Neural progenitor cell (in vitro differentiated cells): ENCODE measurements around the gene KIF2C. TPM values are rescaled to one million over a fixed set of nuclear protein-coding genes. Genes with fewer than 3 reads are reported as not detected.
"Not testable (repeated sequence)": the region's sequence is repeated elsewhere in the genome, so short reads cannot be mapped to it uniquely, and the experiment has no call there.

Experiments used
- DNase-seq: peaks from one replicate; pipeline ENCODE4 v3.0.0-alpha.2; 2016; ENCODE audit warnings: low spot score
- H2AFZ ChIP-seq: fragments of 200-600 bp; sonication (generic); replicated peaks from 2 replicates; pipeline ENCODE4 v1.6.1; 2016; ENCODE audit warnings: antibody characterized with exemption
- H3F3A ChIP-seq: fragments of 200-600 bp; sonication (generic); 2 replicates; pipeline ENCODE4 v1.6.1; 2016; ENCODE audit warnings: antibody characterized with exemption, low read depth
- H3K27ac ChIP-seq: fragments of 200-600 bp; sonication (generic); 2 replicates; pipeline ENCODE4 v1.5.1; 2016; ENCODE audit warnings: mild to moderate bottlenecking
- H3K27me3 ChIP-seq: fragments of 200-600 bp; sonication (generic); 2 replicates; pipeline ENCODE4 v1.6.1; 2016; ENCODE audit warnings: mild to moderate bottlenecking, moderate library complexity
- H3K36me3 ChIP-seq: fragments of 200-600 bp; sonication (generic); 2 replicates; pipeline ENCODE4 v1.5.1; 2016
- H3K4me1 ChIP-seq: fragments of 200-600 bp; sonication (generic); 2 replicates; pipeline ENCODE4 v1.6.1; 2016; ENCODE audit warnings: mixed run types
- H3K4me2 ChIP-seq: fragments of 200-600 bp; sonication (generic); 2 replicates; pipeline ENCODE4 v1.6.1; 2016
- H3K4me3 ChIP-seq: fragments of 200-600 bp; sonication (generic); 2 replicates; pipeline ENCODE4 v1.5.1; 2016
- H3K79me2 ChIP-seq: fragments of 200-600 bp; sonication (generic); 2 replicates; pipeline ENCODE4 v1.6.1; 2016; ENCODE audit warnings: low read depth
- H3K9ac ChIP-seq: fragments of 200-600 bp; sonication (generic); 2 replicates; pipeline ENCODE4 v1.6.1; 2016
- H3K9me3 ChIP-seq: fragments of 200-600 bp; sonication (generic); 2 replicates; pipeline ENCODE4 v1.5.1; 2016; ENCODE audit warnings: low read depth
- H4K20me1 ChIP-seq: fragments of 200-600 bp; sonication (generic); 2 replicates; pipeline ENCODE4 v1.6.1; 2016; ENCODE audit warnings: low read depth
- H3K27ac Mint-ChIP-seq: 3 replicates; pipeline ENCODE4 v1.8.0; 2021; ENCODE audit warnings: mixed read lengths
- H3K27me3 Mint-ChIP-seq: 2 replicates; pipeline ENCODE4 v1.8.0; 2022; ENCODE audit warnings: low read depth, mild to moderate bottlenecking, inconsistent platforms, moderate library complexity, mixed read lengths; ENCODE audit not compliant: insufficient read depth
- H3K36me3 Mint-ChIP-seq: 3 replicates; pipeline ENCODE4 v1.8.0; 2021; ENCODE audit warnings: mixed read lengths
- H3K4me1 Mint-ChIP-seq: 3 replicates; pipeline ENCODE4 v1.8.0; 2021; ENCODE audit warnings: mixed read lengths
- H3K4me3 Mint-ChIP-seq: 3 replicates; pipeline ENCODE4 v1.8.0; 2021; ENCODE audit warnings: mild to moderate bottlenecking, moderate library complexity, mixed read lengths
- H3K9me3 Mint-ChIP-seq: 3 replicates; pipeline ENCODE4 v1.8.0; 2020; ENCODE audit warnings: mixed read lengths
- CTCF ChIP-seq: fragments of 200-600 bp; sonication (generic); IDR thresholded peaks from 2 replicates; pipeline ENCODE4 v1.5.1; 2017; ENCODE audit warnings: antibody characterized with exemption, mild to moderate bottlenecking
- EZH2 ChIP-seq: fragments of 200-600 bp; sonication (generic); IDR thresholded peaks from 2 replicates; pipeline ENCODE4 v1.6.1; 2017; ENCODE audit warnings: antibody characterized with exemption, mild to moderate bottlenecking, moderate library complexity
- EZH2phosphoT487 ChIP-seq: fragments of 200-600 bp; sonication (generic); IDR thresholded peaks from 2 replicates; pipeline ENCODE4 v1.6.1; 2017; ENCODE audit warnings: antibody characterized with exemption
- total RNA-seq: library from RNA; depleted of rRNA; stranded (reverse); fragments of >200 nt; gene quantifications from 2 replicates; pipeline ENCODE4 v1.2.3, GENCODE V29; 2015; ENCODE audit warnings: low replicate concordance

The KIF2C gene
- total RNA-seq, 1 donor from 2014 or later, result 133 TPM

GRCh38 chr1:44696789-44697345 is 42.8 kb upstream of the KIF2C start:
- no peaks in the 10 kb centered on the region for H3K36me3 ChIP-seq
- no peaks in the 10 kb centered on the region for H4K20me1 ChIP-seq
- H3K9ac ChIP-seq, result no peak overlapping the region
- H3K27ac ChIP-seq, result no peak overlapping the region
- Mint-ChIP-seq H3K27ac (no peak overlapping the region), H3K4me1 (peaks cover 2% of the 10 kb centered on the region), H3K4me3 (no peak overlapping the region), H3K36me3 (peaks cover 3% of the 10 kb centered on the region), H3K27me3 (peaks cover 9% of the 10 kb centered on the region), H3K9me3 (no peaks in the 10 kb centered on the region)
- TF ChIP-seq CTCF, result no peak
- H3K4me1 ChIP-seq, result no peaks in the 10 kb centered on the region
- no peak overlapping the region for H3K4me3 ChIP-seq
- H3K4me2 ChIP-seq, result no peak overlapping the region
- no peaks in the 10 kb centered on the region for H3K9me3 ChIP-seq
- no peaks in the 10 kb centered on the region for H3F3A ChIP-seq
- H2AFZ ChIP-seq, result no peak overlapping the region
- DNase-seq, result no peak
- H3K27me3 ChIP-seq, result no peaks in the 10 kb centered on the region
- H3K79me2 ChIP-seq, result no peaks in the 10 kb centered on the region

GRCh38 chr1:44698138-44698537 is 41.5 kb upstream of the KIF2C start:
- H3K9me3 ChIP-seq, result no peaks in the 10 kb centered on the region
- no peak overlapping the region for H2AFZ ChIP-seq
- H3K79me2 ChIP-seq, result no peaks in the 10 kb centered on the region
- no peak overlapping the region for H3K4me2 ChIP-seq
- TF ChIP-seq EZH2 (no peak), CTCF (no peak), EZH2phosphoT487 (no peak)
- no peak overlapping the region for H3K9ac ChIP-seq
- no peaks in the 10 kb centered on the region for H3K4me1 ChIP-seq
- no peak overlapping the region for H3K4me3 Mint-ChIP-seq
- H3K4me1 Mint-ChIP-seq, result peaks cover 2% of the 10 kb centered on the region
- H3K9me3 Mint-ChIP-seq, result no peaks in the 10 kb centered on the region
- H3K36me3 Mint-ChIP-seq, result peaks cover 3% of the 10 kb centered on the region
- no peaks in the 10 kb centered on the region for H4K20me1 ChIP-seq
- H3K27me3 ChIP-seq, result no peaks in the 10 kb centered on the region
- H3K27ac Mint-ChIP-seq, result no peak overlapping the region
- no peak for DNase-seq
- no peaks in the 10 kb centered on the region for H3K36me3 ChIP-seq
- H3F3A ChIP-seq, result no peaks in the 10 kb centered on the region
- H3K4me3 ChIP-seq, result no peak overlapping the region
- H3K27ac ChIP-seq, result no peak overlapping the region
- peaks cover 9% of the 10 kb centered on the region for H3K27me3 Mint-ChIP-seq

- H3K4me3 ChIP-seq, H3K4me1 ChIP-seq, H3K27ac Mint-ChIP-seq, H3K4me3 Mint-ChIP-seq, H3F3A ChIP-seq, H3K4me2 ChIP-seq, H3K9me3 Mint-ChIP-seq, H3K27me3 ChIP-seq, H3K36me3 Mint-ChIP-seq, H3K79me2 ChIP-seq, H2AFZ ChIP-seq, H3K27ac ChIP-seq, DNase-seq, H4K20me1 ChIP-seq, H3K27me3 Mint-ChIP-seq, H3K36me3 ChIP-seq, H3K9ac ChIP-seq, H3K9me3 ChIP-seq, H3K4me1 Mint-ChIP-seq: not testable (repeated sequence)
Observed at GRCh38 chr1:44699375-44699774, 40.3 kb upstream of the KIF2C start.

GRCh38 chr1:44700573-44700972 is 39.1 kb upstream of the KIF2C start:
- H3K27me3 Mint-ChIP-seq, result peaks cover 9% of the 10 kb centered on the region
- H3K4me3 Mint-ChIP-seq, result no peak overlapping the region
- no peaks in the 10 kb centered on the region for H3K79me2 ChIP-seq

More at GRCh38 chr1:44700573-44700972, 39.1 kb upstream of the KIF2C start:
- no peak for DNase-seq
- Histone ChIP-seq H2AFZ (no peak overlapping the region), H3K4me1 (no peaks in the 10 kb centered on the region), H3K9me3 (no peaks in the 10 kb centered on the region), H3K27me3 (no peaks in the 10 kb centered on the region), H3K4me2 (no peak overlapping the region), H3K27ac (no peak overlapping the region), H3K36me3 (no peaks in the 10 kb centered on the region), H3K4me3 (no peak overlapping the region), H3F3A (no peaks in the 10 kb centered on the region), H4K20me1 (no peaks in the 10 kb centered on the region), H3K9ac (no peak overlapping the region)
- no peak for TF ChIP-seq EZH2
- no peak for TF ChIP-seq CTCF
- TF ChIP-seq EZH2phosphoT487, result no peak
- peaks cover 3% of the 10 kb centered on the region for H3K36me3 Mint-ChIP-seq
- H3K27ac Mint-ChIP-seq, result no peak overlapping the region
- no peaks in the 10 kb centered on the region for H3K9me3 Mint-ChIP-seq
- peaks cover 2% of the 10 kb centered on the region for H3K4me1 Mint-ChIP-seq
